Type B pancreatic cell (in vitro differentiated cells): ENCODE results near the gene PLCD4. TPM values are rescaled to one million over a fixed set of nuclear protein-coding genes. Genes with fewer than 3 reads are reported as not detected.

ENCODE experiments used
- DNase-seq: peaks from one replicate; pipeline ENCODE4 v3.0.0; 2021; ENCODE audit warnings: mixed read lengths; ENCODE audit not compliant: unreplicated experiment; ENCODE audit errors: extremely low spot score
- H3K27ac Mint-ChIP-seq: 2 replicates; pipeline ENCODE4 v1.8.0; 2021; ENCODE audit warnings: mild to moderate bottlenecking, mixed read lengths
- H3K27me3 Mint-ChIP-seq: 2 replicates; pipeline ENCODE4 v1.8.0; 2021; ENCODE audit warnings: mixed read lengths
- H3K36me3 Mint-ChIP-seq: 2 replicates; pipeline ENCODE4 v1.8.0; 2021; ENCODE audit warnings: mixed read lengths
- H3K4me1 Mint-ChIP-seq: one replicate; pipeline ENCODE4 v1.8.0; 2021; ENCODE audit warnings: mixed read lengths; ENCODE audit not compliant: unreplicated experiment
- H3K4me3 Mint-ChIP-seq: 2 replicates; pipeline ENCODE4 v1.8.0; 2021; ENCODE audit warnings: mild to moderate bottlenecking, mixed read lengths
- H3K9me3 Mint-ChIP-seq: 2 replicates; pipeline ENCODE4 v1.8.0; 2021; ENCODE audit warnings: mixed read lengths
- total RNA-seq: library from RNA; stranded (reverse); gene quantifications from 2 replicates; pipeline ENCODE4 v1.2.1, GENCODE V29; 2021; ENCODE audit warnings: low replicate concordance
- TF ChIP-seq, protein P1 (sequence below): fragments of 200-600 bp; sonication (generic); conservative IDR thresholded peaks from 2 replicates; pipeline ENCODE4 v1.5.0; 2021; ENCODE audit warnings: antibody characterized with exemption, mild to moderate bottlenecking

The PLCD4 gene
- total RNA-seq, 1 donor from 2014 or later, result 1.4 TPM

DNA sequence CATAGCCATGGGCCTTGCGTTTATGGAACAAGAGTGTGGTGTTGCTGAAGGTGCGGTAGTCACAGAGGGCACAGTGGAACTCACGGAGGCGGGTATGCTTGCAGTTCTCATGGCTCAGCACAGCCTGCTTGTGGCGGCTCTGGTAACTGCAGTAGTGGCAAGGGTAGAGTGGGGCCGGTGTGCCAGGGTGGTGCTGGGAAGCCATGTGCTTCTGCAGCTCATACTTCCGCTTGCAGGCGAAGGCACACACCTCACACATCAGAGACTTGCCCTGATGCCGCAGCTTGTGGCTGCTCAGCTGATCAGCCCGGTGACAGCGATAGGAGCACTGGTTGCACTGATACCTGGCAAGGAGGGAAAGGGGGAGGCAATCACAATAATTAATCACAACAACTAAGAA lies 37.0 kb downstream of the PLCD4 start:
- H3K9me3 Mint-ChIP-seq, result no peaks in the 10 kb centered on the region
- TF ChIP-seq, protein P1, sequence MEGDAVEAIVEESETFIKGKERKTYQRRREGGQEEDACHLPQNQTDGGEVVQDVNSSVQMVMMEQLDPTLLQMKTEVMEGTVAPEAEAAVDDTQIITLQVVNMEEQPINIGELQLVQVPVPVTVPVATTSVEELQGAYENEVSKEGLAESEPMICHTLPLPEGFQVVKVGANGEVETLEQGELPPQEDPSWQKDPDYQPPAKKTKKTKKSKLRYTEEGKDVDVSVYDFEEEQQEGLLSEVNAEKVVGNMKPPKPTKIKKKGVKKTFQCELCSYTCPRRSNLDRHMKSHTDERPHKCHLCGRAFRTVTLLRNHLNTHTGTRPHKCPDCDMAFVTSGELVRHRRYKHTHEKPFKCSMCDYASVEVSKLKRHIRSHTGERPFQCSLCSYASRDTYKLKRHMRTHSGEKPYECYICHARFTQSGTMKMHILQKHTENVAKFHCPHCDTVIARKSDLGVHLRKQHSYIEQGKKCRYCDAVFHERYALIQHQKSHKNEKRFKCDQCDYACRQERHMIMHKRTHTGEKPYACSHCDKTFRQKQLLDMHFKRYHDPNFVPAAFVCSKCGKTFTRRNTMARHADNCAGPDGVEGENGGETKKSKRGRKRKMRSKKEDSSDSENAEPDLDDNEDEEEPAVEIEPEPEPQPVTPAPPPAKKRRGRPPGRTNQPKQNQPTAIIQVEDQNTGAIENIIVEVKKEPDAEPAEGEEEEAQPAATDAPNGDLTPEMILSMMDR, result no peak
- no peak overlapping the region for H3K27ac Mint-ChIP-seq
- no peaks in the 10 kb centered on the region for H3K27me3 Mint-ChIP-seq
- H3K36me3 Mint-ChIP-seq, result no peaks in the 10 kb centered on the region
- DNase-seq, result no peak
- no peaks in the 10 kb centered on the region for H3K4me1 Mint-ChIP-seq
- H3K4me3 Mint-ChIP-seq, result no peak overlapping the region

DNA sequence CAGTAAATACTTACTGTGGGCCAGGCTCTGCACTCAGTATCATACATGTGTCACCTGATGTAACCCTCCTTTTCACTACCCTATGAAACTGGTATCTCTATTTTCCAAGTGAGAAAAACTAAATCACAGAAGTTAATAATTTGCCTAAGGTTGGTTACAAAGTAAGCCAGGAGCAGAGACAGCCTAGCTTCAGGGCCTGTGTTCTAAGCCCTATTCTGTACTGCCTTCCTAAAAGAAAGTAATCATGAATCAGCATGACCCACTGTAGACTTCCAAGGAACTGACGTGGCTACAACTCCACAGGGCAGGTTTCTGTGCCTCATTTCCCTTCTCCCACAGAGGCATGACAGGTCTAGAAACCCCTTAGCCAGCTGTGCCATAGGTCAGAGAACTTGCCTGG lies 37.4 kb downstream of the PLCD4 start:
- Mint-ChIP-seq H3K4me3 (no peak overlapping the region), H3K27me3 (no peaks in the 10 kb centered on the region), H3K36me3 (no peaks in the 10 kb centered on the region), H3K9me3 (no peaks in the 10 kb centered on the region), H3K27ac (no peak overlapping the region), H3K4me1 (no peaks in the 10 kb centered on the region)
- TF ChIP-seq, protein P1, result no peak
- DNase-seq, result no peak

DNA sequence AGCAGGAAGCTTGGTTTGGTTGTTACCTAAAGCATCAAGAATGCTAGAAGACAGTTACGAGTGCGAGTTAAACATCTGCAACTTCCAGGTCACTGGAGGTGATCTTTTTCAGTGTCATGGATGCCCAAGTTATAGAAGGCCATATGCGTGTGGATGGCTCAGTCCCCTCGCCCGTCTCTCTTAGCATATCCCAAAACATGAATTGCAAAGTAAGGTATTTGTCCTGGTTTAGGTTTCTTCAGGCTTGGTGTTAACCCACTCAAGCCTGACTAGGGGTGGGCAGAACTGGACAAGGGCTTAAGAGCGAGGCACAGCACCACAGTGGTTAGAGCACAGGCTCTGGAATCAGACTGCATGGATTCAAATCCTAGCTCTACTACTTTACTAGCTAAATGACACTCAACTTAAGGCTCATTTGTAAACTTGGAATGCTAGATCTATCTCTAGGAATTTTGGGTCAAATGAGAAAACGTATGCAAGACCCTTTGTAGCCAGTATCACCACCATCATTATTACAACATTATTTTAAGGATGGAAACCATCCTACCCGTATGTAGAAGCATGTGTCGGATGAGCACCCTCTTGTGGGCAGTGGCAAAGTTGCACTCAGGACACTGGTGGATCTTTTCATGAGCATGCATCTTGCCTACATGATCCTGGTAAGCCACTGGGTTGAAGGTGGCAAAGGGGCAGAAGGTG lies 40.5 kb downstream of the PLCD4 start:
- Mint-ChIP-seq H3K27ac (no peak overlapping the region), H3K36me3 (no peaks in the 10 kb centered on the region), H3K4me3 (no peak overlapping the region), H3K4me1 (no peaks in the 10 kb centered on the region), H3K27me3 (no peaks in the 10 kb centered on the region), H3K9me3 (no peaks in the 10 kb centered on the region)
- TF ChIP-seq, protein P1, result peak; percentile 88
- DNase-seq, result no peak

DNA sequence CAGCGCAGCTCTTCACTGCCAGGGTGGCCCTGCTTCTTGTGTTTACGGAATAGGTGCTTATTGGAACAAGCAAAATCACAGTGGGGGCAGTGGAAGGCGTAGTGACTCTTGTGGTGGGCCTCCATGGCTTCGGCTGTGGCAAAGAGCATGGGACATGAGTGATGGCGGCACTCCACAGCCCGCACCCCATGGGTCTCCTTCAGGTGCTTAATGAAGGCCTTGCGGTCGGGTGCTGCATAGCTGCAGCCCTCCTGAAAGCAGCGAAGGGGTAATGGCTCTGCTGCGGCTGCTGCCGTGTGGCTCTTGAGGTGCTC lies 41.0 kb downstream of the PLCD4 start:
- no peaks in the 10 kb centered on the region for H3K27me3 Mint-ChIP-seq
- no peaks in the 10 kb centered on the region for H3K9me3 Mint-ChIP-seq
- no peaks in the 10 kb centered on the region for H3K36me3 Mint-ChIP-seq
- no peaks in the 10 kb centered on the region for H3K4me1 Mint-ChIP-seq
- TF ChIP-seq, protein P1, result no peak
- H3K27ac Mint-ChIP-seq, result no peak overlapping the region
- H3K4me3 Mint-ChIP-seq, result no peak overlapping the region
- DNase-seq, result no peak

DNA sequence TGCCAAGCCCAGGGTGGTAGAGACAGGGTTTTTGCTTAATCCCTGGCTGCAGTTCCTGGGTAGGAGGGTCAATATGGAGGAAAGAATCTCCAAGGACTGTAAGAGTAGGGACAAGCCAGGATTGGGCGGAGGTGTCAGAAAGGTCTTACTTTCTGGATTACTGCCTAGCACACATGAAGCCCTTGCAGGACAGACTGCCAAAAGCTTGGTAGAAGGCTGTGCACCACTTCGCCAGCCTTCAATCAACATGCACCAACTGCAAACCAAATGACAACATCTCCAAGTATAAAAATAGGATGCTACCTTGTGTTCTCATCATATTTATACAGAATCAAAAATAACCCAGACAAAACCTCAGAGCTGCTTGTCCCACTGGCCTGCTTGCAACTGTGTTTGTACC lies 48.1 kb downstream of the PLCD4 start:
- Mint-ChIP-seq H3K4me1 (peaks cover 18% of the 10 kb centered on the region), H3K27ac (no peak overlapping the region), H3K27me3 (no peaks in the 10 kb centered on the region), H3K9me3 (no peaks in the 10 kb centered on the region), H3K36me3 (peaks cover 10% of the 10 kb centered on the region), H3K4me3 (no peak overlapping the region)
- DNase-seq, result no peak
- TF ChIP-seq, protein P1, result no peak
